Cardiac septum (tissue), 1 donor: ENCODE measurements around the gene TARP.
"Not testable (repeated sequence)": the region's sequence is repeated elsewhere in the genome, so short reads cannot be mapped to it uniquely, and the experiment has no call there.

Experiments
- DNase-seq: peaks from one replicate; pipeline ENCODE4 v3.0.0-alpha.2; 2020; ENCODE audit warnings: low spot score
- intact Hi-C: fragments of 100-400 bp; cut with DNase I; formaldehyde crosslinking; loops from one replicate; pipeline ENCODE4 v1.14.0; 2022
- donor health status: DM: no; HTN: no; CAD: no.

Gene TARP

GRCh38 chr7:38303866-38304265 is 30.4 kb upstream of the TARP start:
- DNase-seq: no peak
- intact Hi-C loops: no loop called here

- DNase-seq: no peak
- intact Hi-C loops: no loop called here
Observed at GRCh38 chr7:38300175-38300574, 26.7 kb upstream of the TARP start.

- DNase-seq: no peak
- intact Hi-C loops: no loop called here
Observed at GRCh38 chr7:38299275-38299931, 26.0 kb upstream of the TARP start.

- intact Hi-C loops: no loop called here
- DNase-seq: no peak
Observed at GRCh38 chr7:38296059-38296857, 22.8 kb upstream of the TARP start.

GRCh38 chr7:38294926-38295325 is 21.5 kb upstream of the TARP start:
- no peak for DNase-seq
- intact Hi-C loops: no loop called here

GRCh38 chr7:38292442-38292841 is 19.0 kb upstream of the TARP start:
- intact Hi-C loops: no loop called here
- DNase-seq: no peak

- intact Hi-C loops: no loop called here
- no peak for DNase-seq
Observed at GRCh38 chr7:38291650-38292049, 18.2 kb upstream of the TARP start.

- intact Hi-C loops: no loop called here
Observed at GRCh38 chr7:38291117-38291647, 17.7 kb upstream of the TARP start.

GRCh38 chr7:38284553-38284952 is 11.1 kb upstream of the TARP start:
- no peak for DNase-seq
- intact Hi-C loops: no loop called here

More at GRCh38 chr7:38291117-38291647, 17.7 kb upstream of the TARP start:
- DNase-seq: no peak

- DNase-seq: no peak
- intact Hi-C loops: no loop called here
Observed at GRCh38 chr7:38283809-38284208, 10.4 kb upstream of the TARP start.

GRCh38 chr7:38283107-38283506 is 9.7 kb upstream of the TARP start:
- DNase-seq: no peak
- intact Hi-C loops: no loop called here

GRCh38 chr7:38282081-38282480 is 8.6 kb upstream of the TARP start:
- intact Hi-C loops: no loop called here
- no peak for DNase-seq

- no peak for DNase-seq
- intact Hi-C loops: no loop called here
Observed at GRCh38 chr7:38281266-38281665, 7.8 kb upstream of the TARP start.

- no peak for DNase-seq
- intact Hi-C loops: no loop called here
Observed at GRCh38 chr7:38280707-38281106, 7.3 kb upstream of the TARP start.

- DNase-seq: no peak
- intact Hi-C loops: no loop called here
Observed at GRCh38 chr7:38280000-38280399, 6.6 kb upstream of the TARP start.

GRCh38 chr7:38276096-38276877 is 2.9 kb upstream of the TARP start:
- no peak for DNase-seq
- intact Hi-C loops: no loop called here

- intact Hi-C loops: no loop called here
- no peak for DNase-seq
Observed at GRCh38 chr7:38274927-38275620, 1.6 kb upstream of the TARP start.

- intact Hi-C loops: no loop called here
- DNase-seq: no peak
Observed at GRCh38 chr7:38274486-38274885, 1.1 kb upstream of the TARP start.

GRCh38 chr7:38270405-38270804 is 3.0 kb downstream of the TARP start:
- DNase-seq, intact Hi-C loops: not testable (repeated sequence)
